Kidney tubule cell (primary cell): ENCODE results near the gene PTAFR.

ENCODE experiments used
- DNase-seq: peaks from one replicate; pipeline ENCODE4 v3.0.0-alpha.2; 2018; ENCODE audit warnings: low spot score

PTAFR gene

DNA sequence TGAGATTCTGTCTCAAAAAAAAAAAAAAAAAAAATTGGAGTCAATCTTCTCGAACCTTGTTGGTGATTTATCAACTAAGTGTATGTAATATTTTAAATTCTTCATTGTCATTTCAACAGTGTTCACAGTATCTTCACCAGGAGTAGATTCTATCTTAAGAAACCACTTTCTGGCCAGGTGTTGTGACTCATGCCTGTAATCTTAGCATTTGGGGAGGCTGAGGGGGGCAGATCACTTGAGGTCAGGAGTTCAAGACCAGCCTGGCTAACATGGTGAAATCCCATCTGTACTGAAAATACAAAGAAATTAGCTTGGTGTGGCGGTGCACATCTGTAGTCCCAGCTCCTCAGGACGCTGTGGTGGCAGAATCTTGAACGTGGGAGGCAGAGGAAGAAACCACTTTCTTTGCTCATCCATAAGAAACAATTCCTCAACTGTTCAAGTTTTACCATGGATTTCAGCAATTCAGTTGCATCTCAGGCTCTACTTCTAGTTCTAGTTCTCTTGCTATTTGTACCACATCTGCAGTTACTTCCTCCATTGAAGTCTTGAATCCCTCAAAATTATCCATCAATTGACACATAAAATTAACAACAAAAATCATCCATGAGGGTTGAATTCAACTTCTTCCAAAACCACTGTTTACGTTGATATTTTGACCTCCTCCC, 57.7 kb downstream of the PTAFR start:
- no peak for DNase-seq

GRCh38 chr1:28115267-28115666, 61.2 kb downstream of the PTAFR start:
- no peak for DNase-seq

DNA sequence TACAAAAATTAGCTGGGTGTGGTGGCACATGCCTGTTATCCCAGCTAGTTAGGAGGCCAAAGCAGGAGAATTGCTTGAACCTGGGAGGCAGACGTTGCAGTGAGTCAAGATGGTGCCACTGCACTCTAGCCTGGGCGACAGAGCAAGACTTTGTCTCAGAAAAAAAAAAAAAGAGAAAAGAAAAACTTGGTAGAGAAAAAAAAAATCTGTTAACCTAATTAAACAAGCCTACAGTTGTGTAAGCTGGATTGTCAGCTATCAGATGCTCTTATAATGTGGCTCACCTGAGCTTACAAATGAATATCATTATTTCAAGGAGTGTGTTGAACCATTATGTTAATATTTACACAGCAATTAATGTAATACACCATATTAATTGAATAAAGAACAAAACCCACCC, 61.6 kb downstream of the PTAFR start:
- DNase-seq = no peak

DNA sequence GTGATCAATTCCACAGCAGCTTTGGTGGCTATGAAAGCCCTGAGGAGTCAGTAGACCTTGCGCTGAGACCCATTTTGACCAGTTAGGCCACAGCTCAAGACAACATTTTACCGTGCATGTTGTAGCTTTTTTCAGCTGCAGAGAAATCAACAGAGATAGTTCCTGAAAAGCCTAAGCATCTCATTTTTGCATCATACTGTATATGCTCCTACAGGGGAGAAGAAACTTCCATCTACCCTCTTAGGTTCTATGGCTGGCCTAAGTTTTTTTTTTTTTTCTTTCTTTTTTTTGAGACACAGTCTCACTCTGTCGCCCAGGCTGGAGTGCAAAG, 63.3 kb downstream of the PTAFR start:
- DNase-seq = no peak

- DNase-seq = peak; percentile 96
Observed at GRCh38 chr1:28112388-28113241, 63.9 kb downstream of the PTAFR start.

DNA sequence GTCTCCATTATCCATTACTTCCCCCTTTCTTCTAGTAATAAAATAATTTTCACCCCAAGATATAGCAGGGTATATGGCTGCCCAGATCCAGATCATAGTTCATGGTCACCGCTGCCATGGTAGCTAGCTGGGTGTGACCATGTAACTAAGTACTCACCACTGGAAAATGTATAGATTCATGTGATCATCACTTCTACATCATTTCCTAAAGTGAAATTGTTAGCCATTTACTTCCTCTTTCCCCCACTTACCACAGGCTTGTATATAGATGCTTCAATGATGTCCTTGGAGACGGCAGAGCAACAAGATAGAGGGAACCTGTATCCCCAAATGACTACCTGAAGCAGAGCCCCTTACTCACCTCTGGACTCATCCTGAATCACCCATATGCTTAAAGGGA, 65.3 kb downstream of the PTAFR start:
- peak; percentile 57 for DNase-seq

DNA sequence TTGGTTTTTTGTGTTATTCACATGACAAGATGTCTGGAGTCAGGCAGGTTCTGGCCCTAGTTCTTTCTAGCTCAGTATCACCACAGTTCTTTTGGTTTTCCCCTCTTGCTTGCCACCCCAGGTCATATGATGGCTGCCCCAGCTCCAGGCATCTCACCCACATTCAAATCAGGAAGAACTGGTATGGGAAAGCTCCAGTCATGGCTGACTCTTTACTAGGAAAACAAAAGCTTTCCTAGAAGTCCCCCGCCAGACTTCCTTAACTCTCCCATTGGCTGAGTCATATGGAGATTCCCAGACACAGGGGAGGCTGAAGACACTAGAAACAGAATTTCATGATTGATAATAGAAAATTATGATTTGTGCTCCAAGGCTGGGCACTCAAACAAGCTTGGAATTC, 65.9 kb downstream of the PTAFR start:
- DNase-seq = peak; percentile 85

DNA sequence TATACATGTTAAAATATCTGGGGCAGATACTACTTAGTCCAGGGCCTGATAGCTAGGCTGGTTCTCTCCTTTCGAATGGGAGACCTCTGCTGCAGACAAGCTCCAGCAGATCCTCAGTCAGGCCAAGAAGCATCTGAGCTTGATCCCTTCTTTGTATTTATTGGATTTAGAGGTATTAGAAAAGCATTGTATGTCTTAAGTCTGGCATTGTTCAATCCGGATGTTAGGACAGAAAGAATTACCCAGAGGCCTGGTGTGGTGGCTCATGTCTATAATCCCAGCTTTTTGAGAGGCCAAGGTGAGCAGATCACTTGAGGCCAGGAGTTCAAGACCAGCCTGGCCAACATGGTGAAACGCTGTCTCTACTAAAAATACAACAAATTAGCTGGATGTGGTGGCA, 66.9 kb downstream of the PTAFR start:
- DNase-seq = no peak

DNA sequence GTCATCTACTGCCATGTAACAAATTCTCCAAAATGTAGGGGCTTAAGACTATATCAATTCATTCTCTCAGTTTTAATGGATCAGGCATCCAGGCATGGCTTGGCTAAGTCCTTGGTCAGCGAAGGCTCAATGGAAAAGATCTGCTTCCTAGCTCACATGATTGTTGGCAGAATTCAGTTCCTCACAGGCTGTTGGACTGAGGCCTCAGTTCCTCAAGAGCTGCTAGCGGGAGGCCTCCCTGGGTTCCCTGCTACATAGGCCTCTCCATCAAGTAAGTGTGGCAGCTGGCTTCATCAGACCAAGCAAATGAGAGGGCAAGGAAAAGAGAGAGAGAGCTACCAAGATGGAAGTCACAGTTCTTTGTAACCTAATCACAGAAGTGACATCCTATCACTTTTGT, 68.5 kb downstream of the PTAFR start:
- no peak for DNase-seq

DNA sequence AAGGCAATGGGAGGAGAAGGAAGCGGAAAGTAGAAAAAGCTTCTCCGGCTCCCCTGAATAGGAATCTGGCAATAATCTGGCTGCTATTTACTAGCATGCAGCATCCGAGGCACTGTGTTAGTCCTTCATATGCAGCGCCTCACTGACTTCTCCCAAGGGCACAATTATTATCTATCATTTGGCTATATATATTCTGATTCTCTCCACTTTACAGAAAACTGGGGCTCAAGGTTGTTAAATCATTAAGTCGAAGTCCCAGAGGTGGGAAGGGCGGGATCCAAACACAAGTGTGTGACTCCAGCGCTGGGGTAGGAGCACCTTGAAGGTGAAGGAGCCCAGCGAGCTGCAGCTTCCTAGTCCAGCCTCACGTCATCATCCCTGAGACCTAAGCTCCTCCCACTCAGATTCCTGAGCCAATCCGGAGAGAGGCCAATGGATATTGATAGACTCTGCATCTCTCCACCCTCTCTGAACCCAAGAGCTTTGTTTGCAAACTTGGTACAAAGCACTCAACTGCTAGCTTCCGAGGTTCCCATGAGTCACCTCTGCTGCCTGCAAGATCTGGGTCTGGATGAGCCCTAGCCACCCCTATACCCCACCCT, 71.5 kb downstream of the PTAFR start:
- peak; percentile 89 for DNase-seq

GRCh38 chr1:28102189-28102588, 74.3 kb downstream of the PTAFR start:
- DNase-seq = no peak

DNA sequence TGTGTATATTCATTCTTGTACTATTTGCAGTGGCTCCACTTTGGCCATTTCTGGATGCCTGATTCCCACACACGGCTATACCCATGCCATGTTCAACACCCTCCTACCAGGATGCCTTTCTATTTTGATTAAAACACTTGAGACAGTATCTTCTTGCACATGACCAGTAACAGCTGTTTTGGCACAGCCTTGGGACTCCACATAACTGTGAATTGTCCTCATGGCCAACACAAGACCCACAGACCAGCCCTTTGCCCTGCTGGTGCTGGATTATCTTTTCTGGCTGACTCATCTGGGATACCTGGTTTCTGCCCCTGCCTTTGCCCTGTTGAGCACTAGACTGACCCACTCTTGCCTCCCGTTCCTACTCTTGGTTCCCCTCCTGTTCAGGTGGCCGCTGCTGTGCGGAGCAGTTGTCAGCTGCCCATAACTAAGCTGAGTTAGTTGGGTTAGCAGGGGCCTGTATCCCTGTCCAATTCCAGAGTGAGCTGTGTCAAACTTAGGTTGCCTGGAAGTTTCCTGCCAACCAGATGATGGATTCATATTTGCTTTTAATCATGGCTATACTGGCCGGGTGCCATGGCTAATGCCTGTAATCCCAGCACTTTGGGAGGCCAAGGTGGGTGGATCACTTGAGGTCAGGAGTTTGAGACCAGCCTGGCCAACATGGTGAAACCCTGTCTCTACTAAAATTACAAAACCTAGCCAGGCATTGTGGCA, 77.3 kb downstream of the PTAFR start:
- no peak for DNase-seq
